Measurements from ENCODE around the gene WNK4. TPM values are rescaled to one million over a fixed set of nuclear protein-coding genes. Genes with fewer than 3 reads are reported as not detected.

Gene WNK4
- total RNA-seq, 1 donor from 2014 or later = 0.58 TPM

DNA sequence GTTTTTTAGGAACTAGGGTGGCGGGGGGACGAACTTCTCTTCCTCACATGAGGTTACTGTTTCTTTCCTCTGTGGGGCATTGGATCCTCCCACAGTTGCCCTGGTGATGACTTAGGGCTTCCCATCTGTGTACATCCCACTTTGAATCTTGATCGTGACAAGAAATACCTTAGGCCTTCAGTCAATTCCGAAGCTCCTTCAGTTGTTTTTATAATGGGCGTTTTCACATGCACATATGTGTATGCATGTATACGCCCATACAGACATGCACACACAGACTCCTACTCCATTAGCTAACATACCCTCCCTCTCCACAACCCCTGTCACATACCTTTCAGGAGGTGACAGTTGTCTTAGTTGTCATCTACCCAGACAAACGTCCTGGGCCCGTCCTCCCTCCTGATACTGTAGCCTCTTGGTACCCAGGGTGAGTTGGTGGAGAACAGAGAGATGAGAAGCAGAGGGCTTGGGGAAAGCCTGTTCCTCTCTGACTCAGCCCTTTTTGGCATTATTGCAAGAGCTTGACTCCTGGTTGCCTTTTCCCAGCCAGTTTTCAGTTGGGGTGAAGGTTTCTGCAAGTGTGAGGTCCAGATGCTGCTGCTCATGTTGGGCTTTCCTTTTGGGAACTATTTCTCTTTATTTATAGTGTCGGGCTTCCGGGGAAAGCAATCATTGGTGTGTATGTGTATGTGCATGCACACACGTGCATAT is 61.7 kb downstream of the WNK4 start:
- H3K27ac Mint-ChIP-seq (ENCODE audit: unreplicated experiment) = no peak overlapping the region
- no peaks in the 10 kb centered on the region for H3K9me3 Mint-ChIP-seq
- H3K27me3 Mint-ChIP-seq (ENCODE audit: low read depth) = no peaks in the 10 kb centered on the region
- H3K4me1 Mint-ChIP-seq = no peaks in the 10 kb centered on the region
- TF ChIP-seq, protein P1, sequence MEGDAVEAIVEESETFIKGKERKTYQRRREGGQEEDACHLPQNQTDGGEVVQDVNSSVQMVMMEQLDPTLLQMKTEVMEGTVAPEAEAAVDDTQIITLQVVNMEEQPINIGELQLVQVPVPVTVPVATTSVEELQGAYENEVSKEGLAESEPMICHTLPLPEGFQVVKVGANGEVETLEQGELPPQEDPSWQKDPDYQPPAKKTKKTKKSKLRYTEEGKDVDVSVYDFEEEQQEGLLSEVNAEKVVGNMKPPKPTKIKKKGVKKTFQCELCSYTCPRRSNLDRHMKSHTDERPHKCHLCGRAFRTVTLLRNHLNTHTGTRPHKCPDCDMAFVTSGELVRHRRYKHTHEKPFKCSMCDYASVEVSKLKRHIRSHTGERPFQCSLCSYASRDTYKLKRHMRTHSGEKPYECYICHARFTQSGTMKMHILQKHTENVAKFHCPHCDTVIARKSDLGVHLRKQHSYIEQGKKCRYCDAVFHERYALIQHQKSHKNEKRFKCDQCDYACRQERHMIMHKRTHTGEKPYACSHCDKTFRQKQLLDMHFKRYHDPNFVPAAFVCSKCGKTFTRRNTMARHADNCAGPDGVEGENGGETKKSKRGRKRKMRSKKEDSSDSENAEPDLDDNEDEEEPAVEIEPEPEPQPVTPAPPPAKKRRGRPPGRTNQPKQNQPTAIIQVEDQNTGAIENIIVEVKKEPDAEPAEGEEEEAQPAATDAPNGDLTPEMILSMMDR (conservative IDR thresholded peaks at IDR 0.05) = no peak
- no peak for DNase-seq (ENCODE audit: low read depth, low spot score)
- no peak overlapping the region for H3K4me3 Mint-ChIP-seq
- H3K36me3 Mint-ChIP-seq (ENCODE audit: low read depth) = peaks cover 13% of the 10 kb centered on the region

DNA sequence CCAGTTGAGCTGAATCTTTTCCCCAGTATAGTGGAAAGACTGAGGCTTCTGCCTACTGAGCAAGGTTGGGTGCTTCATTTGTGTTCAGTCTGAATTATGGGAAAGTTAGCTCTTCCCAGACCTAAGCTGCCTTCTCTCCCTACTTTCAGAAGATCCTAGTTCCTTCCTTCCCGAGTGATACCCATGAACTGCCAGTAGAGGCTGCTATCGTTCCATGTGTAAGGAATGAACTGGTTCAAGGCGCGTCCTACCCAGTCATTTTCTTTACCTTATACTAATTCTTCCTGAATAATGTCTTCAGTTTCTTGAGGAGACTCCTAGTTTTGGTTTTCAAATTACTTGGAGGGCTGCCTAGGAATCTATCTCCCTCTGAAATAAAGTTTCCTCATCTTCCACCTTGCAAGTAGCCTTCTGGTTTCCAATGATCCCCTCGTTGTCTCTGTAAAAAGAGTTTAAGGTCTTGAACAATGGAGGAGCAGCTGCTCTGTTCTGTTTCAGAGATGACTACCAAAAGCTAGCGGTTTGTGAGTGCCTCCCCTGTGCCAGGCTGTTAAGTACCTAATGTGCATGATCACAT is 63.0 kb downstream of the WNK4 start:
- TF ChIP-seq, protein P1 (conservative IDR thresholded peaks at IDR 0.05) = peak; percentile 85
- no peaks in the 10 kb centered on the region for H3K9me3 Mint-ChIP-seq
- H3K27me3 Mint-ChIP-seq (ENCODE audit: low read depth) = no peaks in the 10 kb centered on the region
- peak overlapping the region; percentile 49 for H3K4me3 Mint-ChIP-seq
- H3K4me1 Mint-ChIP-seq = no peaks in the 10 kb centered on the region
- DNase-seq (ENCODE audit: low read depth, low spot score) = peak; percentile 39
- H3K36me3 Mint-ChIP-seq (ENCODE audit: low read depth) = peaks cover 10% of the 10 kb centered on the region
- H3K27ac Mint-ChIP-seq (ENCODE audit: unreplicated experiment) = no peak overlapping the region

DNA sequence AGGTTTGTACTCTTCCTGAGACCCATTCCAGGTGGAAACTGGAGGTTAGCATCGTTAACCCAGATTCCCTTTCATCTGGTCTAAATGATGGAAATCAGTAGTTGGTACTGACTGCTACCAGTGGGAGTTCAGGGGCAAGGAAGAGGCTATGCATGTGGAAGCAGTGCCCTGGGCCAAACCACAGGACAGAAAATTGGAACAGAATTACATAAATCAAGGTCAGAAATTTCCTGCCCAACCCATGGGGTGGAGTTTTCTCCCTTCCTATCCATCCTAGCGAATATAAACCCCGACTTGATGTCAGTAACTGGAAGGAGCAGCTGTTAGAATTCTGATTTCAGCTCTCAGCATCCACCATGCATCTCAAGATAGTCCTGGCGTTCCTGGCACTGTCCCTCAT is 63.9 kb downstream of the WNK4 start, which contains the start of gene AOC2:
TSS of gene AOC2 (plus strand) at position 310 of the 400 bp plus-strand sequence. CDS start at position 357, 47 bp downstream.
- no peaks in the 10 kb centered on the region for H3K27me3 Mint-ChIP-seq (ENCODE audit: low read depth)
- TF ChIP-seq, protein P1 (conservative IDR thresholded peaks at IDR 0.05) = no peak

DNA sequence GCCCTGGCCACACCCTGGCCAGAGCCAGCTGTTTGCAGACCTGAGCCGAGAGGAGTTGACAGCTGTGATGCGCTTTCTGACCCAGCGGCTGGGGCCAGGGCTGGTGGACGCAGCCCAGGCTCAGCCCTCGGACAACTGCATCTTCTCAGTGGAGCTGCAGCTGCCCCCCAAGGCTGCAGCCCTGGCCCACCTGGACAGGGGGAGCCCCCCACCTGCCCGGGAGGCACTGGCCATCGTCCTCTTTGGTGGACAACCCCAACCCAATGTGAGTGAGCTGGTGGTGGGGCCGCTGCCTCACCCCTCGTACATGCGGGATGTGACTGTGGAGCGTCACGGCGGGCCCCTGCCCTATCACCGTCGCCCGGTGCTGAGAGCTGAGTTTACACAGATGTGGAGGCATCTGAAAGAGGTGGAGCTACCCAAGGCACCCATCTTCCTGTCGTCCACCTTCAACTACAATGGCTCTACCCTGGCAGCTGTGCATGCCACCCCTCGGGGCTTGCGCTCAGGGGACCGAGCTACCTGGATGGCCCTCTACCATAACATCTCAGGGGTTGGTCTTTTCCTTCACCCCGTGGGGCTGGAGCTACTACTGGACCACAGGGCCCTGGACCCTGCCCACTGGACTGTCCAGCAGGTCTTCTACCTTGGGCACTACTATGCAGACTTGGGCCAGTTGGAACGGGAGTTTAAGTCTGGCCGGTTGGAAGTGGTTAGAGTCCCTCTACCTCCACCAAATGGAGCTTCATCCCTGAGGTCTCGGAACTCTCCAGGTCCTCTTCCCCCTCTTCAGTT is 64.5 kb downstream of the WNK4 start:
- no peaks in the 10 kb centered on the region for H3K27me3 Mint-ChIP-seq (ENCODE audit: low read depth)
- H3K27ac Mint-ChIP-seq (ENCODE audit: unreplicated experiment) = no peak overlapping the region
- H3K4me3 Mint-ChIP-seq = no peak overlapping the region
- H3K9me3 Mint-ChIP-seq = no peaks in the 10 kb centered on the region
- TF ChIP-seq, protein P1 (conservative IDR thresholded peaks at IDR 0.05) = no peak
- H3K36me3 Mint-ChIP-seq (ENCODE audit: low read depth) = no peaks in the 10 kb centered on the region
- no peaks in the 10 kb centered on the region for H3K4me1 Mint-ChIP-seq
- DNase-seq (ENCODE audit: low read depth, low spot score) = no peak

More for the DNA sequence above, 63.9 kb downstream of the WNK4 start, which contains the start of gene AOC2:
- Mint-ChIP-seq H3K27ac (ENCODE audit: unreplicated experiment) (no peak within 1 kb of the TSS), H3K9me3 (no peaks in the 10 kb centered on the region), H3K4me1 (no peaks in the 10 kb centered on the region), H3K36me3 (ENCODE audit: low read depth) (peaks cover 3% of the 10 kb centered on the region), H3K4me3 (peak within 1 kb of the TSS; percentile 49)
- no peak for DNase-seq (ENCODE audit: low read depth, low spot score)

DNA sequence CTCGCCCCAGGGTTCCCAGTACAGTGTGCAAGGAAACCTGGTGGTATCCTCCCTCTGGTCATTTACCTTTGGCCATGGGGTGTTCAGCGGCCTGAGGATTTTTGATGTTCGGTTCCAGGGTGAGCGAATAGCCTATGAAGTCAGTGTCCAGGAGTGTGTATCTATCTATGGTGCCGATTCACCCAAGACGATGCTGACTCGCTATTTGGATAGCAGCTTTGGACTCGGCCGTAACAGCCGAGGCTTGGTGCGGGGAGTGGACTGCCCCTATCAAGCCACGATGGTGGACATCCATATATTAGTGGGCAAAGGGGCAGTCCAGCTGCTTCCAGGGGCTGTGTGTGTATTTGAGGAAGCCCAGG is 65.1 kb downstream of the WNK4 start:
- no peaks in the 10 kb centered on the region for H3K9me3 Mint-ChIP-seq

More for the DNA sequence above, 65.1 kb downstream of the WNK4 start:
- no peak overlapping the region for H3K27ac Mint-ChIP-seq (ENCODE audit: unreplicated experiment)
- H3K4me3 Mint-ChIP-seq = no peak overlapping the region
- TF ChIP-seq, protein P1 (conservative IDR thresholded peaks at IDR 0.05) = no peak
- no peaks in the 10 kb centered on the region for H3K27me3 Mint-ChIP-seq (ENCODE audit: low read depth)
- no peaks in the 10 kb centered on the region for H3K4me1 Mint-ChIP-seq
- no peak for DNase-seq (ENCODE audit: low read depth, low spot score)
- no peaks in the 10 kb centered on the region for H3K36me3 Mint-ChIP-seq (ENCODE audit: low read depth)

Measured in neural crest cell (in vitro differentiated cells).